ENCODE measurements around the gene ACOT9. TPM values are rescaled to one million over a fixed set of nuclear protein-coding genes. Genes with fewer than 3 reads are reported as not detected.

Gene ACOT9
- total and polyA plus RNA-seq, 10 of the 15 experiments (the other 5 are each of a cell fraction or from before 2014, with no cell fraction given), result 17.4 to 42.5 (median 23.3) TPM

GRCh38 chrX:23782863-23783588 is 40.0 kb upstream of the ACOT9 start, which contains the start of gene SAT1 (continued):
- no peak for TF ChIP-seq SKIL (IDR thresholded peaks at IDR 0.05; ENCODE audit: low read depth, poor library complexity, severe bottlenecking)
- peak; percentile 58 for TF ChIP-seq KLF5 (IDR thresholded peaks at IDR 0.05; ENCODE audit: partially characterized antibody)
- TF ChIP-seq RB1 (IDR thresholded peaks at IDR 0.05; ENCODE audit: borderline replicate concordance), result no peak; the same call in 1 of the 2 replicates
- TF ChIP-seq MXI1 (IDR thresholded peaks at IDR 0.05; ENCODE audit: low read depth, low read length), result peak; percentile 37; the same call in 1 of the 2 replicates
- TF ChIP-seq GATAD2B (conservative IDR thresholded peaks at IDR 0.05; ENCODE audit: low read depth), result no peak; the same call in 1 of the 2 replicates
- TF ChIP-seq RAD21 (IDR thresholded peaks at IDR 0.05; ENCODE audit: insufficient read depth, low read depth, low read length), result peak; percentile 65
- peak; percentile 14; the same call in 1 of the 2 replicates for TF ChIP-seq PKNOX1 (IDR thresholded peaks at IDR 0.05)
- peak; percentile 85 for TF ChIP-seq CREB1 (IDR thresholded peaks at IDR 0.05; ENCODE audit: low read depth)
- peak; percentile 67 for TF ChIP-seq YY1 (IDR thresholded peaks at IDR 0.05; ENCODE audit: low read depth, low read length)
- peak; percentile 89; the same call in 1 of the 2 replicates for TF ChIP-seq CBFB (IDR thresholded peaks at IDR 0.05; ENCODE audit: low read depth)
- TF ChIP-seq NR2C1 (IDR thresholded peaks at IDR 0.05), result no peak
- no peak for TF ChIP-seq RELB (IDR thresholded peaks at IDR 0.05; ENCODE audit: low read depth)
- TF ChIP-seq GABPA (IDR thresholded peaks at IDR 0.05; ENCODE audit: low read depth), result peak; percentile 65
- TF ChIP-seq ELK1 (IDR thresholded peaks at IDR 0.05; ENCODE audit: low read depth, low read length), result peak; percentile 43; the same call in 1 of the 2 replicates
- no peak for TF ChIP-seq BCL11A (IDR thresholded peaks at IDR 0.05; ENCODE audit: low read depth, low read length)
- TF ChIP-seq SMAD1 (IDR thresholded peaks at IDR 0.05; ENCODE audit: low read depth, partially characterized antibody), result peak; percentile 98
- TF ChIP-seq TCF12 (IDR thresholded peaks at IDR 0.05; ENCODE audit: low read depth, low read length), result peak; percentile 66; the same call in 1 of the 2 replicates
- peak; percentile 64 to 74 (median 65) for TF ChIP-seq CTCF (IDR thresholded peaks at IDR 0.05 in 2 of 3, conservative IDR thresholded peaks at IDR 0.05 in 1 of 3; ENCODE audit: control insufficient read depth in 2 of 3, extremely low read depth in 1 of 3, insufficient read depth in 1 of 3, low read depth in 3 of 3, low read length in 3 of 3)
- no peak for TF ChIP-seq ZNF217 (IDR thresholded peaks at IDR 0.05)
- TF ChIP-seq E2F4 (IDR thresholded peaks at IDR 0.05; ENCODE audit: low read depth, low read length), result 0 out of 2 replicates have a peak, but pooled peaks have one; percentile 45

All from GM12878 (cell line).